ENCODE measurements around the gene ZAP70.

The ZAP70 gene

GRCh38 chr2:97754690-97755346 is 41.4 kb downstream of the ZAP70 start:
- DNase-seq, result no peak

- no peak for DNase-seq
Observed at GRCh38 chr2:97755491-97755890, 42.1 kb downstream of the ZAP70 start.

- DNase-seq, result no peak
Observed at GRCh38 chr2:97757062-97757461, 43.7 kb downstream of the ZAP70 start.

- peak; percentile 50 for DNase-seq
Observed at GRCh38 chr2:97758131-97758705, 44.8 kb downstream of the ZAP70 start.

GRCh38 chr2:97759727-97760407 is 46.5 kb downstream of the ZAP70 start:
- no peak for DNase-seq

- DNase-seq, result no peak
Observed at GRCh38 chr2:97760480-97761049, 47.2 kb downstream of the ZAP70 start.

- DNase-seq, result no peak
Observed at GRCh38 chr2:97761192-97761591, 47.8 kb downstream of the ZAP70 start.

GRCh38 chr2:97763176-97763845 is 49.9 kb downstream of the ZAP70 start:
- DNase-seq, result no peak

- peak; percentile 67 for DNase-seq
Observed at GRCh38 chr2:97764559-97765263, 51.3 kb downstream of the ZAP70 start.

- DNase-seq, result peak; percentile 93
Observed at GRCh38 chr2:97765933-97766332, 52.6 kb downstream of the ZAP70 start.

- DNase-seq, result no peak
Observed at GRCh38 chr2:97766567-97766966, 53.2 kb downstream of the ZAP70 start.

GRCh38 chr2:97769308-97769707 is 55.9 kb downstream of the ZAP70 start:
- DNase-seq, result no peak

- no peak for DNase-seq
Observed at GRCh38 chr2:97769711-97770110, 56.3 kb downstream of the ZAP70 start.

GRCh38 chr2:97770445-97770844 is 57.1 kb downstream of the ZAP70 start:
- DNase-seq, result no peak

- no peak for DNase-seq
Observed at GRCh38 chr2:97774425-97774824, 61.0 kb downstream of the ZAP70 start.

GRCh38 chr2:97775074-97775473 is 61.7 kb downstream of the ZAP70 start:
- DNase-seq, result no peak

GRCh38 chr2:97779141-97779540 is 65.8 kb downstream of the ZAP70 start:
- no peak for DNase-seq

GRCh38 chr2:97781981-97782380 is 68.6 kb downstream of the ZAP70 start:
- DNase-seq, result no peak

- no peak for DNase-seq
Observed at GRCh38 chr2:97784953-97785352, 71.6 kb downstream of the ZAP70 start.

- DNase-seq, result no peak
Observed at GRCh38 chr2:97785818-97786217, 72.4 kb downstream of the ZAP70 start.

GRCh38 chr2:97788986-97789644 is 75.7 kb downstream of the ZAP70 start:
- no peak for DNase-seq
